ENCODE data around the gene HNRNPUL2. TPM values are rescaled to one million over a fixed set of nuclear protein-coding genes. Genes with fewer than 3 reads are reported as not detected.

The HNRNPUL2 gene
- total RNA-seq, 1 donor from 2014 or later = 9.2 TPM

- H3K27me3 ChIP-seq (ENCODE audit: control insufficient read depth, insufficient read depth, low read length) = no peaks in the 10 kb centered on the region
- FAIRE-seq (no peak), DNase-seq (ENCODE audit: low read depth) (no peak)
- no peak overlapping the region for H3K4me3 ChIP-seq (ENCODE audit: low read depth, low read length)
- H3K36me3 ChIP-seq (ENCODE audit: control insufficient read depth, insufficient read depth, low read length) = peaks cover 55% of the 10 kb centered on the region
- TF ChIP-seq CTCF (IDR thresholded peaks at IDR 0.05; ENCODE audit: insufficient read depth, low read length, severe bottlenecking) = no peak
These were observed 7.8 kb downstream of the HNRNPUL2 start for GRCh38 chr11:62719302-62719978.

- peaks cover 43% of the 10 kb centered on the region for H3K36me3 ChIP-seq (ENCODE audit: control insufficient read depth, insufficient read depth, low read length)
- no peak overlapping the region for H3K4me3 ChIP-seq (ENCODE audit: low read depth, low read length)
- FAIRE-seq (no peak), DNase-seq (ENCODE audit: low read depth) (no peak)
- TF ChIP-seq CTCF (IDR thresholded peaks at IDR 0.05; ENCODE audit: insufficient read depth, low read length, severe bottlenecking) = no peak
- no peaks in the 10 kb centered on the region for H3K27me3 ChIP-seq (ENCODE audit: control insufficient read depth, insufficient read depth, low read length)
These were observed 10.4 kb downstream of the HNRNPUL2 start for GRCh38 chr11:62716816-62717215.

GRCh38 chr11:62716206-62716605 is 11.1 kb downstream of the HNRNPUL2 start:
- FAIRE-seq = no peak
- TF ChIP-seq CTCF (IDR thresholded peaks at IDR 0.05; ENCODE audit: insufficient read depth, low read length, severe bottlenecking) = no peak
- peaks cover 39% of the 10 kb centered on the region for H3K36me3 ChIP-seq (ENCODE audit: control insufficient read depth, insufficient read depth, low read length)
- no peaks in the 10 kb centered on the region for H3K27me3 ChIP-seq (ENCODE audit: control insufficient read depth, insufficient read depth, low read length)
- H3K4me3 ChIP-seq (ENCODE audit: low read depth, low read length) = no peak overlapping the region
- no peak for DNase-seq (ENCODE audit: low read depth)

- DNase-seq (ENCODE audit: low read depth) = no peak
- no peak overlapping the region for H3K4me3 ChIP-seq (ENCODE audit: low read depth, low read length)
- H3K27me3 ChIP-seq (ENCODE audit: control insufficient read depth, insufficient read depth, low read length) = no peaks in the 10 kb centered on the region
- no peak for TF ChIP-seq CTCF (IDR thresholded peaks at IDR 0.05; ENCODE audit: insufficient read depth, low read length, severe bottlenecking)
- peaks cover 37% of the 10 kb centered on the region for H3K36me3 ChIP-seq (ENCODE audit: control insufficient read depth, insufficient read depth, low read length)
- no peak for FAIRE-seq
These were observed 11.8 kb downstream of the HNRNPUL2 start for GRCh38 chr11:62715150-62716130.

GRCh38 chr11:62713343-62713742 is 13.9 kb downstream of the HNRNPUL2 start:
- TF ChIP-seq CTCF (IDR thresholded peaks at IDR 0.05; ENCODE audit: insufficient read depth, low read length, severe bottlenecking) = no peak
- Histone ChIP-seq H3K27me3 (ENCODE audit: control insufficient read depth, insufficient read depth, low read length) (no peaks in the 10 kb centered on the region), H3K36me3 (ENCODE audit: control insufficient read depth, insufficient read depth, low read length) (peaks cover 29% of the 10 kb centered on the region), H3K4me3 (ENCODE audit: low read depth, low read length) (no peak overlapping the region)
- no peak for FAIRE-seq
- no peak for DNase-seq (ENCODE audit: low read depth)
